Measurements from ENCODE around the gene ZNF678. TPM values are rescaled to one million over a fixed set of nuclear protein-coding genes. Genes with fewer than 3 reads are reported as not detected.

Gene ZNF678
- total and polyA plus RNA-seq, 2 of the 8 experiments (the other 6 are each of a cell fraction or from before 2014, with no cell fraction given): 6.9 to 28.3 TPM

DNA sequence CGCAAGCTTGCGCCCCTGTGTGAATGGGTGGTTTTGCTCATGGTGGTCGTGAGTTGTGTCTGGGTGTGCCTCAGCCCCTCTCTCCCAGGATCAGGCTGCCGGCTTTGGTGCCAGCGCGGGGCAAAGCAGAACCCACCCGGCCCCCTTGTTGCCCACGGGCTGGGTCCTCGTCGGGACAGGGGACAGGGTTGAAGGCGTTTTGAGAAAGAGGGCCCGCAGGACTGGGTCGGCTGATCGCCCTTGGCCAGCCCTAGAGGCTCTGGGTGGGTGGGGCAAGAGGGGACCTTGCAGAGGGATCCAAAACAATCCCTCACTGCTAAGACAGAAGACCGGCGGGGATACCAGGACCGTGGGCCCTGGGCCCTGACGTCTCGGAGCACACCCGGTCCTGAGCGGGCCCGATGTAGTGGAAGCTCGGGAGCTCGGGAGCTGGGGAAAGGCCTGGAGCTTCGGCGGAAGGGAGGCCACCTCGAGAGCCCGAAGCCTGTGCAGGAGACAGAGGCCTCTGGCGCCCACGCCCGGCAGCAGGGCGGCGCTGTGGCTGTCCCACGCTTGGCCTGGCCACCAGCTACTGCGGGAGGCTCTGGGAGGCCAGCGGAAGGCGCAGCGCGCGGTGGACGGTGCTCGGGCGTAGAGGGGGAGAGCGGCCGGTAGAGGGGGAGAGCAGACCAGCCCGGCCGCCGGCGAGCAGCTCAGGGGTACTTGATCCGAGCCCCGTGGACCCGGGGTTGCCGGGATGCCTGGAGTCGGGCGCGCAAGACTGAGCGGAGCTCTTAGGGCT is 2.8 kb upstream of the ZNF678 start (continued):
- TF ChIP-seq KDM1A (IDR thresholded peaks at IDR 0.05; ENCODE audit: borderline replicate concordance, low read length) (no peak), CHD1 (IDR thresholded peaks at IDR 0.05; ENCODE audit: low read depth, low read length) (no peak)

All from H1 (cell line).